HCT116 (cell line): ENCODE results near the gene KRTAP4-5. TPM values are rescaled to one million over a fixed set of nuclear protein-coding genes. Genes with fewer than 3 reads are reported as not detected.
"Not testable (repeated sequence)": the region's sequence is repeated elsewhere in the genome, so short reads cannot be mapped to it uniquely, and the experiment has no call there.

Source experiments
- ATAC-seq: fragments of 200-7000 bp; cut with Tn5 transposase; 2 replicates; pipeline ENCODE4 v1.9.1; 2020; ENCODE audit warnings: mild to moderate bottlenecking, moderate library complexity
- BruUV-seq: library from RNA; stranded (reverse); fragments of 400-500 nt; replicated peaks from 2 replicates; lab custom pipeline; 2021; lab: Mats Ljungman, UMichigan
- CTCF ChIA-PET: fragments of 300-600 bp; sonication (Branson Sonifier 250); formaldehyde crosslinking; loops from one replicate; lab custom pipeline; 2021; ENCODE audit warnings: antibody characterized with exemption; lab: Charles Lee
- POLR2A ChIA-PET: fragments of 300-600, 350-600 bp; sonication (Branson Sonifier 250); formaldehyde crosslinking; loops from one replicate; lab custom pipeline; 2021; ENCODE audit warnings: antibody characterized with exemption; lab: Charles Lee
- RAD21 ChIA-PET, 2 experiments: fragments of 300-600 bp; sonication (Branson Sonifier 250); formaldehyde crosslinking; loops; one replicate each; lab custom pipeline; 2023; ENCODE audit warnings: low total read pairs in 2 of 2; ENCODE audit not compliant: uncharacterized antibody in 2 of 2, unreplicated experiment in 2 of 2, low non-redundant PET in 1 of 2; lab: Charles Lee
- DNase-seq: peaks from one replicate; pipeline ENCODE4 v3.0.0-alpha.2; 2010; ENCODE audit warnings: low read depth, low spot score
- H2AFZ ChIP-seq: fragments of 200-600 bp; shearing (Covaris generic), sonication (generic); 2 replicates; pipeline ENCODE4 v1.6.1; 2017; ENCODE audit warnings: low read depth, mixed run types, mixed read lengths, antibody characterized with exemption, low read length; ENCODE audit not compliant: poor library complexity, severe bottlenecking
- H3K27ac ChIP-seq: 2 replicates; pipeline ENCODE4 v1.5.1; 2012; ENCODE audit warnings: low read depth, low read length
- H3K27me3 ChIP-seq: fragments of 200-600 bp; sonication (generic); 2 replicates; pipeline ENCODE4 v1.6.1; 2016; ENCODE audit warnings: mixed run types, low read length, mixed read lengths; ENCODE audit not compliant: insufficient read depth
- H3K36me3 ChIP-seq, 2 experiments: fragments of 200-500 bp in 1 of 2; fragments of 200-600 bp in 1 of 2; sonication (Bioruptor generic) in 1 of 2; sonication (generic) in 1 of 2; 2 replicates each; pipeline versions ENCODE4 v1.5.1 to v1.6.1; 2014 to 2016; ENCODE audit warnings: low read length in 2 of 2, inconsistent platforms in 1 of 2, mixed read lengths in 1 of 2, mixed run types in 1 of 2; ENCODE audit not compliant: insufficient read depth in 2 of 2, control insufficient read depth in 1 of 2
- H3K4me1 ChIP-seq, 2 experiments: fragments of 200-600 bp in 1 of 2; sonication (generic) in 1 of 2; 2 replicates each; pipeline versions ENCODE4 v1.5.1 to v1.6.1; 2012 to 2017; ENCODE audit warnings: low read length in 2 of 2, inconsistent platforms in 1 of 2, mild to moderate bottlenecking in 1 of 2, mixed read lengths in 1 of 2, mixed run types in 1 of 2, moderate library complexity in 1 of 2; ENCODE audit not compliant: insufficient read depth in 2 of 2, control insufficient read depth in 1 of 2
- H3K4me2 ChIP-seq: fragments of 200-600 bp; sonication (generic); 2 replicates; pipeline ENCODE4 v1.6.1; 2017; ENCODE audit warnings: mixed run types, low read length, mixed read lengths
- H3K4me3 ChIP-seq, 2 experiments: fragments of 200-600 bp in 1 of 2; sonication (generic) in 1 of 2; replicated peaks in 1 of 2; 2 replicates each; pipeline ENCODE4 v1.5.1; 2011 to 2016; ENCODE audit warnings: low read length in 2 of 2, control low read depth in 1 of 2, low read depth in 1 of 2, mild to moderate bottlenecking in 1 of 2, mixed read lengths in 1 of 2, mixed run types in 1 of 2
- H3K79me2 ChIP-seq: fragments of 200-600 bp; sonication (generic); 2 replicates; pipeline ENCODE4 v1.6.1; 2017; ENCODE audit warnings: mild to moderate bottlenecking, mixed run types, low read length, moderate library complexity, mixed read lengths; ENCODE audit not compliant: insufficient read depth
- H3K9ac ChIP-seq: fragments of 200-600 bp; sonication (generic); 2 replicates; pipeline ENCODE4 v1.6.1; 2016; ENCODE audit warnings: low read length, mixed read lengths
- H3K9me2 ChIP-seq: fragments of 200-600 bp; sonication (generic), shearing (Covaris generic); 2 replicates; pipeline ENCODE4 v1.6.1; 2017; ENCODE audit warnings: mixed run types, mild to moderate bottlenecking, moderate library complexity; ENCODE audit not compliant: insufficient read depth
- H3K9me3 ChIP-seq, 2 experiments: fragments of 200-500 bp in 1 of 2; fragments of 200-600 bp in 1 of 2; sonication (Bioruptor generic) in 1 of 2; sonication (generic) in 1 of 2; 2 replicates each; pipeline ENCODE4 v1.6.1; 2014 to 2017; ENCODE audit warnings: low read length in 2 of 2, mixed read lengths in 2 of 2, inconsistent platforms in 1 of 2, low read depth in 1 of 2, mild to moderate bottlenecking in 1 of 2, mixed run types in 1 of 2, moderate library complexity in 1 of 2; ENCODE audit not compliant: control insufficient read depth in 1 of 2, insufficient read depth in 1 of 2
- H4K20me1 ChIP-seq: fragments of 200-600 bp; sonication (generic), shearing (Covaris generic); 2 replicates; pipeline ENCODE4 v1.6.1; 2017; ENCODE audit warnings: mixed run types, mild to moderate bottlenecking, moderate library complexity; ENCODE audit not compliant: insufficient read depth
- CBX3 ChIP-seq: IDR thresholded peaks from 2 replicates; pipeline ENCODE4 v1.6.1; 2012; ENCODE audit warnings: low read depth
- CEBPB ChIP-seq: IDR thresholded peaks from 2 replicates; pipeline ENCODE4 v1.6.1; 2012; ENCODE audit warnings: low read depth
- EZH2 ChIP-seq: fragments of 200-600 bp; sonication (generic); IDR thresholded peaks from 2 replicates; pipeline ENCODE4 v1.6.1; 2017; ENCODE audit warnings: antibody characterized with exemption, mixed run types
- EZH2phosphoT487 ChIP-seq: fragments of 200-600 bp; IDR thresholded peaks from 2 replicates; pipeline ENCODE4 v1.6.1; 2018; ENCODE audit warnings: antibody characterized with exemption, borderline replicate concordance
- POLR2AphosphoS5 ChIP-seq: IDR thresholded peaks from 2 replicates; pipeline ENCODE4 v1.6.1; 2011; ENCODE audit warnings: mild to moderate bottlenecking, low read depth, low read length, moderate library complexity
- intact Hi-C: fragments of 100-400 bp; cut with micrococcal nuclease; formaldehyde crosslinking; loops from 2 replicates; pipeline ENCODE4 v1.10.0; 2022
- total RNA-seq: library from RNA; stranded (reverse); gene quantifications from one replicate; pipeline ENCODE4 v1.2.1, GENCODE V29; 2021; ENCODE audit not compliant: unreplicated experiment
- TF ChIP-seq, protein P1 (sequence below): IDR thresholded peaks from 2 replicates; pipeline ENCODE4 v1.6.1; 2012
- TF ChIP-seq, protein P2 (sequence below): IDR thresholded peaks from 2 replicates; pipeline ENCODE4 v1.6.1; 2012

KRTAP4-5 gene
- total RNA-seq, 1 experiment from 2014 or later: not detected

DNA sequence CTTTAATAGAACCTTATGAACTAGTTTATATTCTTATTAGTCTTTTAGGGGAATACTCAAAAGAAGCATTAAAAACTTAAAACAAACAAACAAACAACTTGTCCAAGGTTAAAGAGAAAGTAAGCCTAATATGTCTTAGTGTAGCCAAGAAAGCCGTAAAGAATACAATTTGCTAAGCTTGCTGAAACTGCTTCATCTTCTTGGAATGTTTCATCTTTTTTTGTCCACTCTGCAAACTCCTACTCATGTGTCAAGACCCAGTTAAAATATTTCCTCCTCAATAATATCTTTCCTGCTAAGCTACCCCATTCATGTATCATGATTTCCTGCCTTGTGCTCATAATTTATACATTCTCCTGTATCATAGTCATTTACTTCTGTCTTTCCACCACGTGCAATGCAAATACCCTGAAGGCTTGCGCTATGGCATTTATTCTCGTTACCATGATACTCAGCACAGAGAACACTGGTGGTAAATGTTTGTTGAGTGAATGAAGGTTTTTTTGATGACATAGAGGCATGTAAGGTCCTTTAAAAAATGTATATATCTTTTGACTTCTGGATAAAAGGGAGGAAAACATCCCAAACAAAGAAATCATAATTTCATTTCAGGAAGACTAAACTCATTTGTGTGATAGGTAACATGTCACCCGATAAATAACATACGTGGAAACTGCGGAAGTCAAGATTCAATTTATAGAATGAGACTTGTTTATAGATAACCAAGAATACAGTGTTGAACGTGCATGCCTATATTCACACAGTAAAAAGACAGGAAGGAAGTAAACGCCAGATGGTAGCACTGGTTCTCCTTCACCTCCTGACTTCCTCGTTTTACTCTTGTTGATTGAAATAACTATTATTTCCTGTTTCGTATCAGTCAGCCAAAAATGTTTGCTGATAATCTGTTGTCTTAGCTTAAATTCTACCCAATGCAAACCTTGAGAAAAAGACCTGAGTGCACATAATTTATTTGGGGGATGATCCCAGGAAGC, 29.6 kb downstream of the KRTAP4-5 start:
- RAD21 ChIA-PET, ATAC-seq, H3K9ac ChIP-seq, DNase-seq, H3K36me3 ChIP-seq, H3K27ac ChIP-seq, H3K4me2 ChIP-seq, intact Hi-C loops, H3K4me3 ChIP-seq, H3K9me3 ChIP-seq, H2AFZ ChIP-seq, POLR2A ChIA-PET, BruUV-seq, CTCF ChIA-PET, H3K79me2 ChIP-seq, H4K20me1 ChIP-seq, H3K27me3 ChIP-seq, H3K9me2 ChIP-seq: not testable (repeated sequence)
- H3K4me1 ChIP-seq: peaks cover 0 to 32% of the 10 kb centered on the region in 2 experiments; a peak in 2 of 4 replicates

DNA sequence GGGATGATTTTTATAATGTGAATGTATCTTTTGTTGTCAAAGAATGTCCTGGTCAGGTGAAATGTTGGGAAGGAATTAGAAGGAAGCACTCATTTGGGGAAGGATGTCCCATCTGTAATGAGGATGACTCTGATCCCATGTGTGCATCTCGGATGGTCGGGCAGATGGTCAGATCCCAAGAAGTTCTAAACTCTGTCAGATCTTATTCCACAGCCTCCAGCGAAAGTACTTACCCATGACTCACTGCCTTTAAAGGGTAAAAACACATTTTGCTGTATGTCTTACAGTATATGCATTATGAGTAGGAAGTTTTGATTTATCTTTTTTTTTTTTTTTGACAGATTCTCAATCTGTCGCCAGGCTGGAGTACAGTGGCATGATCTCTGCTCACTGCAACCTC, 30.9 kb downstream of the KRTAP4-5 start:
- Histone ChIP-seq H3K9me3 (peaks cover 0 to 6% of the 10 kb centered on the region in 2 experiments; a peak in 1 of 4 replicates), H3K9ac (no peak overlapping the region), H4K20me1 (no peaks in the 10 kb centered on the region), H3K9me2 (no peaks in the 10 kb centered on the region), H3K4me3 (no peak overlapping the region), H3K36me3 (0 out of 4 replicates have a peak, but pooled peaks cover 0 to 2% of the 10 kb centered on the region in 2 experiments), H3K4me1 (peaks cover 0 to 20% of the 10 kb centered on the region in 2 experiments; a peak in 2 of 4 replicates), H3K4me2 (no peak overlapping the region), H3K27ac (no peak overlapping the region), H2AFZ (no peak overlapping the region), H3K27me3 (no peaks in the 10 kb centered on the region), H3K79me2 (no peaks in the 10 kb centered on the region)
- POLR2A ChIA-PET: no interaction called here
- RAD21 ChIA-PET: no interaction called here
- no peak for ATAC-seq
- BruUV-seq: no TSS peak
- CTCF ChIA-PET: no interaction called here
- no peak for DNase-seq
- TF ChIP-seq POLR2AphosphoS5 (no peak), CEBPB (no peak), EZH2phosphoT487 (no peak), CBX3 (no peak), EZH2 (no peak)
- TF ChIP-seq, protein P1, sequence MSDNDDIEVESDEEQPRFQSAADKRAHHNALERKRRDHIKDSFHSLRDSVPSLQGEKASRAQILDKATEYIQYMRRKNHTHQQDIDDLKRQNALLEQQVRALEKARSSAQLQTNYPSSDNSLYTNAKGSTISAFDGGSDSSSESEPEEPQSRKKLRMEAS: no peak
- TF ChIP-seq, protein P2, sequence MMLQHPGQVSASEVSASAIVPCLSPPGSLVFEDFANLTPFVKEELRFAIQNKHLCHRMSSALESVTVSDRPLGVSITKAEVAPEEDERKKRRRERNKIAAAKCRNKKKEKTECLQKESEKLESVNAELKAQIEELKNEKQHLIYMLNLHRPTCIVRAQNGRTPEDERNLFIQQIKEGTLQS: no peak
- intact Hi-C loops: no loop called here

DNA sequence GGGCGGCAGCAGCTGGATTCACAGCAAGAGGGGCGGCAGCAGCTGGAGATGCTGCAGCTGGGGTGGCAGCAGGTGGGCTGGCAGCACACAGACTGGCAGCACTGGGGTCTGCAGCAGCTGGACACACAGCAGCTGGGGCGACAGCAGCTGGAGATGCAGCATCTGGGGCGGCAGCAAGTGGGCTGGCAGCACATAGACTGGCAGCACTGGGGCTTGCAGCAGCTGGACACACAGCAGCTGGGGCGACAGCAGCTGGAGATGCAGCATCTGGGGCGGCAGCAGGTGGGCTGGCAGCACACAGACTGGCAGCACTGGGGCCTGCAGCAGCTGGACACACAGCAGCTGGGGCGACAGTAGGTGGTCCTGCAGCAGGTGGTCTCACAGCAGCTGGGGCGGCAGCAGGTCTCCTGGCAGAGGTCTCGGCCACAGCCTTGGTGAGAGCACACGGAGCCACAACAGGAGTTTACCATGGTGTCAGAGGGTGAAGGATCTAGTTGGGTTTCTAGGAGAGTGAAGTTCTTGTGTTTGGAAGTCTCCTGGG, 31.7 kb downstream of the KRTAP4-5 start, which contains the start of gene KRTAP4-11:
TSS of gene KRTAP4-11 (minus strand) at position 528 of the 541 bp plus-strand sequence. CDS start at position 470, 58 bp downstream.
- H3K4me2 ChIP-seq, H2AFZ ChIP-seq, H3K36me3 ChIP-seq, CTCF ChIA-PET, BruUV-seq, ATAC-seq, H3K9me2 ChIP-seq, H3K9ac ChIP-seq, RAD21 ChIA-PET, H3K27ac ChIP-seq, POLR2A ChIA-PET, intact Hi-C loops, H3K79me2 ChIP-seq, H3K9me3 ChIP-seq, DNase-seq, H3K4me3 ChIP-seq, H3K27me3 ChIP-seq, H4K20me1 ChIP-seq: not testable (repeated sequence)
- peaks cover 0 to 14% of the 10 kb centered on the region in 2 experiments; a peak in 2 of 4 replicates for H3K4me1 ChIP-seq
